GM06990 (cell line): Measurements from ENCODE around the gene MKKS.
A peak's percentile ranks its signal among the peaks of the same experiment; 100 is the strongest.

Experiments
- DNase-seq: peaks from one replicate; pipeline ENCODE4 v3.0.0-alpha.2; 2011; ENCODE audit not compliant: insufficient read length; ENCODE audit errors: extremely low read depth
- H3K27me3 ChIP-seq: replicated peaks from 2 replicates; pipeline ENCODE4 v1.6.0; 2011; ENCODE audit warnings: low read length; ENCODE audit not compliant: control insufficient read depth, insufficient read depth
- H3K36me3 ChIP-seq: 2 replicates; pipeline ENCODE4 v1.5.1; 2011; ENCODE audit warnings: low read length; ENCODE audit not compliant: control insufficient read depth, insufficient read depth
- H3K4me3 ChIP-seq: replicated peaks from 2 replicates; pipeline ENCODE4 v1.5.1; 2011; ENCODE audit warnings: low read depth, mild to moderate bottlenecking, control low read depth, low read length
- CTCF ChIP-seq: IDR thresholded peaks from 2 replicates; pipeline ENCODE4 v1.5.1; 2011; ENCODE audit warnings: low read length, control low read depth, mild to moderate bottlenecking, inconsistent platforms; ENCODE audit not compliant: insufficient read depth, poor library complexity, severe bottlenecking

The MKKS gene

GRCh38 chr20:10438217-10438616, 4.2 kb upstream of the MKKS start:
- Histone ChIP-seq H3K27me3 (no peaks in the 10 kb centered on the region), H3K4me3 (no peak overlapping the region), H3K36me3 (no peaks in the 10 kb centered on the region)
- TF ChIP-seq CTCF: no peak
- no peak for DNase-seq

- DNase-seq: no peak
- Histone ChIP-seq H3K27me3 (no peaks in the 10 kb centered on the region), H3K36me3 (no peaks in the 10 kb centered on the region), H3K4me3 (peak overlapping the region; percentile 84; the same call in 1 of the 2 replicates)
- TF ChIP-seq CTCF: no peak
Observed at GRCh38 chr20:10436053-10436699, 2.2 kb upstream of the MKKS start.

GRCh38 chr20:10434832-10435812, 1.1 kb upstream of the MKKS start, which contains the start of gene SLX4IP:
Gene SLX4IP, plus strand, starts transcription at chr20:10435305. Its CDS starts 22,900 bp downstream, at chr20:10458205.
- Histone ChIP-seq H3K36me3 (no peaks in the 10 kb centered on the region), H3K4me3 (peak within 1 kb of the TSS; percentile 84), H3K27me3 (no peaks in the 10 kb centered on the region)
- DNase-seq: peak; percentile 87
- TF ChIP-seq CTCF: no peak

- no peaks in the 10 kb centered on the region for H3K27me3 ChIP-seq
- peak overlapping the region; percentile 84 for H3K4me3 ChIP-seq
Observed at GRCh38 chr20:10434467-10434831, 427 bp upstream of the MKKS start.

GRCh38 chr20:10433014-10433622, 904 bp downstream of the MKKS start:
- no peak for TF ChIP-seq CTCF
- peak overlapping the region; percentile 84 for H3K4me3 ChIP-seq
- H3K27me3 ChIP-seq: no peaks in the 10 kb centered on the region
- H3K36me3 ChIP-seq: no peaks in the 10 kb centered on the region
- no peak for DNase-seq

More at GRCh38 chr20:10434467-10434831, 427 bp upstream of the MKKS start:
- no peaks in the 10 kb centered on the region for H3K36me3 ChIP-seq
- no peak for TF ChIP-seq CTCF
- DNase-seq: peak; percentile 79
